Activated CD4-positive, CD25-positive, alpha-beta regulatory T cell treated with anti-CD3 and anti-CD28 coated beads, Interleukin-2, amount 50 U/mL, for 72 hours (primary cell): ENCODE results near the gene AGK.
"Not testable (repeated sequence)": the region's sequence is repeated elsewhere in the genome, so short reads cannot be mapped to it uniquely, and the experiment has no call there.

ENCODE experiments used
- DNase-seq: peaks from one replicate; pipeline ENCODE4 v3.0.0; 2021

Gene AGK

DNA sequence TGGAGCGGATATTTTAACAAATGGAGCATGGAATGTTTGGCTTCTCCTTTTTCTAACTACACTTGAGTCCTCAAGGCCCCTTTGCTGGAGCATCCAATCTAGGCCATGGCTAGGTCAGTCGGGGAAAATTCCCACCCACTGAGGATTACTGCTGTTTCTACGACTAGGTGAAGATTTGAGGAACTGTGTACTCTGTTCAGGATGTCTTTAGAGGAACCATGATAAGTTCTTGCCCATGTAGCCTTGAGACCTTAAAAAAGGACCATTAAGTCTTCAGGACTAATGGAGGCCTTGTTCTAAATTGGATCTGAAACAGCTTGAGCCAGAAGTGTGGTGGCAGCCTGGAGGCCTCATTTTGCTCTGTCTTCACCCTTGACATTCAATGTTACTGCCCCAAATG, 6.2 kb downstream of the AGK start:
- no peak for DNase-seq

DNA sequence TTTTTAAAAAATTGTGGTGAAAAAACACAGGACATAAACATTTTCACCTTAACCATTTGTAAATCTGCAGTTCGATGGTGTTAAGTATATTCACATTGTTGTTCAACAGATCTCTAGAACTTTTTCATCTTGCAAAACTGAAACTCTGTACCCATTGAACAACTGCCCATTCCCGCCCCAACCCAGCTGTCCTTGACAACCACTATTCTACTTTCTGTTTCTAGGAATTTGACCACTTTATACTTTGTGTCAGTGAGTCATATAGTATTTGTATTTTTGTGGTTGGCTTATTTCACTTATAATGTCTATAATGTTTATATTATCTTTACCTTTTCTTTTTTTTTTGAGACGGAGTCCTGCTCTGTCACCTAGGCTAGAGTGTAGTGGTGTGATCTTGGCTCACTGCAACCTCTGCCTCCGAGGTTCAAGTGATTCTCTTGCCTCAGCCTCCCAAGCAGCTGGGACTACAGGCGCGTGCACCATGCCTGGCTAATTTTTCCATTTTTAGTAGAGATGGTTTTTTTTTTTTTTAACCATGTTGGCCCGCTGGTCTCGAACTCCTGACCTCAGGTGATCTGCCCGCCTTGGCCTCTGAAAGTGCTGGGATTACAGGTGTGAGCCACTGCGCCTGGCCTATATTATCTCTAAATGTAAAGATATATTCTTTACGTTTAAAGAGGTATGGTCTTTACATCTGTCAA, 6.8 kb downstream of the AGK start:
- not testable (repeated sequence) for DNase-seq

DNA sequence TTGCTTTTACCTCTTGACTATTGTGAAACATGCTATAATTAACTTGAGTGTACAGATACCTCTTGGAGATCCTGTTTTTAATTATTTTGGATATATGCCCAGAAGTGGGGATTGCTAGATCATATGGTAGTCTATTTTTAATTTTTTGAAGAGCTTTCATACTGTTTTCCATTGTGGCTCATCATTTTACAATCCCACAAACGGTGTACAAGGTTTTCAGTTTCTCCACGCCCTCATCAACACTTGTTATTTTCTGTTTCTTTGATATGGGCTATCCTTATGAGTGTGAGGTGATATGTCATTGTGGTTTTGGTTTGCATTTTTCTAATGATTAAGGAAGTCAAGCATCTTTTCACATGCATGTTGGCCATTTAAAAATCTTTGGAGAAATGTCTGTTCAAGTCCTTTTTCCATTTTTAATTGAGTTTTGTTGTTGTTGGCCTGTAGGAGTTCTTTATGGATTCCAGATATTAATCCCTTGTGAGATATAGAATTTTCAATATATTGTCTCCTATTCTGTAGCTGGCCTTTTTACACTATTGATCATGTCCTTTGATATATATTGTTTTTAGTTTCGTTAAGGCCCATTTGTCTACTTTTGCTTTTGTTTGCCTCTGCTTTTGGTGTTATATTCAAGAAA, 7.5 kb downstream of the AGK start:
- no peak for DNase-seq

GRCh38 chr7:141559961-141560360, 8.8 kb downstream of the AGK start:
- no peak for DNase-seq

GRCh38 chr7:141562036-141562435, 10.8 kb downstream of the AGK start:
- DNase-seq: no peak

- DNase-seq: no peak
Measured at GRCh38 chr7:141562543-141562942, 11.3 kb downstream of the AGK start.

DNA sequence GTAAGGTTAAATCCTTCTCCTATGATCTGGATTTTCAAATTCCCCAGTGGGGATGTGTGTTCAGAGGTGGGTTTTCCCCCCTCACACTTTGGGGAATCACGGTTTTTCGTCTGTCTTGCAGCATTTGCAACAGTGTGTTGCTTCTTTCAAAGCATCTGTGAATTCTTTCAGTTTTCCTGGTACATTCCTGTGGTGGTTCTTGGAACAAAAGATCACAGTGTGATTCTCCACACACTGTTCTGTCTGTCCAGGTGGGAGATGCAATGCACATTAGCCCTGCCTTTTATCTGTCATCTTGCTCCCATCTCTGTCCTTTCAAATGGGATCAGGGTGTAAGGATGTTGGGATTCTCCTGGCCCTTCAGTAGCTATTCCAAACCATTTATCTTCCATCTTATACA, 11.8 kb downstream of the AGK start:
- DNase-seq: no peak

DNA sequence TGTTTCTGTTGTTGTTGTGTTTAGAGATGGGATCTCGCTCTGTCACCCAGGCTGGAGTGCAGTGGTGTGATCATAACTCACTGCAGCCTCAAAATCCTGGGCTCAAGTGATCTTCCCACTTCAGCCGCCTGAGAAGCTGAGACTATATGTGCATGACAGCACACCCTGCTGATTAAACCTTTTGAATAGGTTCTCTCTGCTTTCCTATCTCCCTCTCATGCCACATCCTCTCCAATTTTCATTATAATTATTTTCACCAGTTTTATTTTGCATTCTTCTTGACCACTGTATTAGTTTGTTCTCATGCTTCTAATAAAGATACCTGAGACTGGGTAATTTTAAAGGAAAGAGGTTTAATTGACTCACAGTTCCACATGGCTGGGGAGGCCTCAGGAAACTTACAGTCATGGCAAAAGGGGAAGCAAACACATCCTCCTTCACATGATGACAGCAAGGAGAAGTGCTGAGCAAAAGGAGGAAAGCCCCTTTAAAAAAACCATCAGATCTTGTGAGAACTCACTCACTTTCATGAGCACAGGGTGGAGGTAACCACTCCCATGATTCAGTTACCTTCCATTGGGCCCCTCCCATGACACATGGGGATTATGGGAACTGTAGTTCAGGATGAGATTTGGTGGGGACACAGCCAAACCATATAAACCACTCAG, 12.9 kb downstream of the AGK start:
- DNase-seq: no peak

- DNase-seq: no peak
Measured at GRCh38 chr7:141567432-141567831, 16.2 kb downstream of the AGK start.

DNA sequence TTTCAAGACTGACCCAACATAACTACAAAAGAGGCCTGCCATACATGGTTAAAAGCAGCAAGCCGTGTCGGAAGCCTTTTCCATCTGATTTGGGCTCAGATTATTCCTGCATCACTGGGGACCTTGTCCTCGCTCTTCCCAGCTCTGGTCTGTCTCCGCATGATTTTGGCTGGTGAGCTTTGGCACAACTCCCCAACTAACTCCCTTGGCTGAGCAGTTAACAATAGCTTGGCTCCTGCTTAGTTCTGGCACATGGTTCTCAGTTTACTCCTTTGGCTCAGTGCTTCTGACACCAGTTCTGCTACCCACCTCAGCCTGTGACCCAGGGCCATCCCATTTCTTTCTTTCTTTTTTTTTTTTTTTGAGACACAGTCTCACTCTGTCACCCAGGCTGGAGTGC, 17.0 kb downstream of the AGK start:
- DNase-seq: no peak

DNA sequence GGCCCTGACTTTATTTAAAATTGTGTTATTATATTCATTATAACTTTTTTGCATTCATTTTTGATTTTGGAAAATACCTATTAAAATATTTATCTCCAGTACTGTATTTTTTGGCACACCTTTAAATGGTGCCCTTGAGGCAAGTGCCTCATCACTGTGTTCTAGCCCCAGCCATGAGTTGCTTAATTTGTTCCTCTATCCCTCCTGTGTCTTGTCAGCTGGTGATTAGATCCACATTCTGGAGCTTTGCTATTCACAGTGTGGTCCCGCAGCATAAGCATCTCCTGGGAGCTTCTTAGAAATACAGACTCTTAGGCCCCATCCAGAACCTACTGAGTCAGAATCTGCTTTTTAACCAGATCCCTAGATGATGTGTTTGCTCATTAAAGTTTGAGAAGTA, 19.8 kb downstream of the AGK start:
- DNase-seq: no peak

DNA sequence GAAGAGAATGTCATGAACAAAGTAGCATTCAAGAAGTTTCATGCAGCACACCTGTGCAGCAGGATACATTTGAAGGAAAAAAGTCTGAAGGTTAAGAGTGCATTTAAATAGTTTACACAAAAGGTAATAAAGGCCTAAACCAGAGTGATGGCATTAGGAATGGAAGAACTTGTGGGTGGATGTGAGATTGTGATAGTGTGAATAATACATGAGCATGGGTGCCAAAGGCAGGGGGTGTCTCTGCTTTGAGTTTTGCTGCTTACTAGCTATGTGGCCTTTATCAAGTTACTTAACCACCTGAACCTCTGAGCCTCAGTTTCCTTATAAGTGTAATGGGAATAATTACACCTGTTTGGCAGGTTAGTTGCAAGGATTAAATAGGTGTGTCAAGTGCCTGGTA, 21.0 kb downstream of the AGK start:
- no peak for DNase-seq

- no peak for DNase-seq
Measured at GRCh38 chr7:141573511-141573910, 22.3 kb downstream of the AGK start.

- no peak for DNase-seq
Measured at GRCh38 chr7:141575164-141575563, 24.0 kb downstream of the AGK start.

GRCh38 chr7:141575654-141576448, 24.6 kb downstream of the AGK start:
- DNase-seq: no peak

DNA sequence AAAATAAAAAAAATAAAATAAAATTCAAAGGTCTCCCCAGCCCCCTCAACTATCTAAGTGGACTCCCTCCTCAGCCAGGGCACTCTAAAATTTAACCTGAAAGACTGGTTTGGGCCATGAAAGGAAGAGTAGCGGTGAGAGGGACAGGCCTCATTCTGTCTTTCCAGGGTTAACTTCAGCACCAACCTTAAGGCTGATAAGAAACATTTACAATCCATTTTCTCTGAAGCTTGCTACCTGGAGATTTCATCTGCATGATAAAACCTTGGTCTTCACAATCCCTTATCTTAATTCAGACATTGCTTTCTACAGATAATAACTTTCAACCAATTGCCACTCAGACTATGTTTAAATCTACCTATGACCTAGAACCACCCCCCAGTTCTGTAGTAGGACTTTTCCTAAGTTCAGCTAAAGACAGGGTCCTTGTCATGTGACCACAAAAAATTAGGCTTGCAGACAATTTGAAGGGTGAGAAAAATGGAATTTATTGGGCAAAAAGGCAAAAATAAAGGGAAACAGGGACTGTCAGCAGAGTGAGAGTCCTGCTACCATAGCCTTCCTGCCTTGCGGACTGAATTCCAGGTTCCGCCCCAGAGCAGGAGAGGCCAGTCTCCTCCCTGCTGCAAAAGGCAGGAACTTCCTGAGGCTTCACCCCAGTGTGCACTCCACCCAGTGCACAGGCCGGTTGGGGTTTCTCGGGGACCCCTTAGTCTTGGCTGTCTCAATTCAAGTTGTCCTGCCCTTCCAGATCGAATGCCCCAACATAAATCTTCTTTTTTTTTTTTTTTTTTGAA, 26.0 kb downstream of the AGK start:
- DNase-seq: no peak

DNA sequence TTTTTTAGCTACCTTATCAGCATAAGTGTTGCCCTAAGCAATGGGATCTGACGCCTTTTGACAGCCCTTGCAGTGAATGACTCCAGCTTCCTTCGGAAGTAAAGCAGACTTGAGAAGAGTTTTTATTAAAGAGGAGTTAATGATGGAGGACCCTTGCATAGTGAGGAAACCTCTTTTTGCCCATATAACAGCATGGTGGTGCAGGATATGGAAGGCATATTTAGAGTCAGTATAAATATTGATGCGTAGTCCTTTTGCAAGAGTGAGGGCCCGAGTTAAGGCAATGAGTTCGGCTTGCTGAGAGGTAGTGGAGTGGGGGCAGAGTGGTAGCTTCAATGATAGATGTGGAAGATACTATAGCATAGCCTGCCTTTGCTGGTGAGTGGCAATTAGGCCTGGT, 28.7 kb downstream of the AGK start:
- DNase-seq: not testable (repeated sequence)

DNA sequence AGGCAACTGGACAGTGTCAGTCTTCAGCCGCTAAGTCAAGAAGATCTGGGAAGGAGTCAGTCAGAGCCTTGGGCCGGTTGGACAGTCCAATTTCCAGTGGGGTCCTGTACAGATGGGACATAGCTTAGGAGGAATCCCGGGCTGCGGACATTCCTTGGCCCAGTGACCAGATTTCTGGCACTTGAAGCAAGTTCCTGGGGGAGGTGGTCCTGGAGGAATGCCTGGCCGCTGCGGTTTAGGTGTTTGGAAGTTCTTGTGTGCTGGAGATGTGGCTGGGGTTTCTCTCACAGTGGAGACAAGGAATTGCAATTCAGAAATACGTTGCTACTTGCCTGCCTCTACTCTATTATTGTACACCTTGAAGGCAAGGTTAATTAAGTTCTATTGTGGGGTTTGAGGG, 30.9 kb downstream of the AGK start:
- DNase-seq: not testable (repeated sequence)

DNA sequence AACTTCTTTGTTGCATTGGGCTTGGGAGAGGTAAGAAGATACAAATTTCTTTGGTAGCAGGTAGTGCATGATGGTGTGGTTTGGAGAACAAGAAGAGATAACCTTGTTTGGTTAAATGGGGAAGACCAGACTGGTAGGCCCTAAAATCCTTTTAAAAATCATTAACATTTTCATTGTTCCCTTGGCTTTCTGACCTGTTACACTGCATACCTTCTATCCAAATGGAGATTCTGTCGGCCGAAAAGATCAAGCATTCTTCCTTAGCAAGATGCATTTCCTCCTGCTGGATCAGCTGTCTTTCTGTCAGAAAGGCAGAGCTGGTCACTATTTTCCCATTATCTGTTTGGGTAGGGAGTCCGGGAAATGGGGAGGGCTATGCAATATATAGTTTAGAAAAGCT, 33.7 kb downstream of the AGK start:
- no peak for DNase-seq

GRCh38 chr7:141585592-141586510, 34.6 kb downstream of the AGK start:
- no peak for DNase-seq

- DNase-seq: no peak
Measured at GRCh38 chr7:141586878-141587277, 35.7 kb downstream of the AGK start.

DNA sequence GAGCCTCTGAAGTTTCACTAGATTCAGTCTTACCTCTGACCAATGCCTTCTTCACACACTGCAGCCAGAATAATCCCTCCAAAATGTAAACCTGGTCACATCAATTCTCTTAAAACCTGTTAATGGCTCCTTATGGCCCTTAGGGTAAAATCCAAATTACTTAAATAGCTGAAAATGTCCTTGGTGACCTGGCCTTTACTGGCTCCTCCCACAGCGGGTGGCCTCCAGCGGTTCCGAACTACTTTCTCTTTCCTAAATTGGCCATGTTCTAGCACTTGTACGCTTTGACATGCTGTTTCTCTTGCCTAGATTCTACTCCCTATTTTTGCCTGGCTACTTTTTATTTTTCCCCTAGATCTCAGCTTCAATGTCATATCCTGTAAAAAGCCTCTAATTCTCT, 36.1 kb downstream of the AGK start:
- no peak for DNase-seq
